Measurements from ENCODE around the gene OR11A1. TPM values are rescaled to one million over a fixed set of nuclear protein-coding genes. Genes with fewer than 3 reads are reported as not detected.

Gene OR11A1
- polyA plus RNA-seq, 1 of the 3 experiments (the other 2 are of a cell fraction), result not detected

DNA sequence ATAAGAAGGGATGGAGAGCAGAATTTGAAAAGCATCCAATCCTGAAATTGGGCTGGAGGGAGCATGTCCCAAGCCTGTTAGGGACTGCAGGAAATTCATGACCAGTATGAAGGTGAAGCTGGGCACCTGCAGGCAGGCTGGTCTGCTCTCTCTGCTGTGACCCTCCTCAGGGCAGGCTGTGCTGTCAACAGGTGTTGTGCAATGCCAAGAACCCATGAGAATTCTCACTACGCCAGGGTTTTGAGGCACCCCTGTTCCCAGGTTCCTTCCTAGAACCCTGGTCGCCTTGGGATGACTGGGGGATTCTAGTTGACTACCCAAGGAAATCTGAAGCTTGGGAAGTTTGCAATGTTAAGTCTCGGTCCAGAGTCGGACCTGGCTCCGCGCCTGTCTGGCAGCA lies 44.2 kb upstream of the OR11A1 start:
- WGBS (ENCODE audit: low lambda C conversion rate), result 3% methylated on average over 6 of the region's 6 CpGs
- Histone ChIP-seq H3K27me3 (ENCODE audit: insufficient read depth) (peaks cover 41% of the 10 kb centered on the region), H3K36me3 (replicated peaks in 1 of 2; ENCODE audit: control insufficient read depth in 1 of 2, insufficient read depth in 2 of 2, low read length in 1 of 2) (no peaks in the 10 kb centered on the region), H3F3A (replicated peaks; ENCODE audit: insufficient read depth) (no peaks in the 10 kb centered on the region), H3K27ac (ENCODE audit: low read depth in 2 of 2, low read length in 1 of 2) (no peak overlapping the region), H3K4me2 (no peak overlapping the region), H2AFZ (ENCODE audit: low read depth) (no peak overlapping the region), H3K79me2 (ENCODE audit: insufficient read depth) (no peaks in the 10 kb centered on the region), H3K9ac (no peak overlapping the region), H3K9me3 (no peaks in the 10 kb centered on the region), H3K4me3 (ENCODE audit: low read depth in 2 of 2, low read length in 1 of 2) (no peak overlapping the region), H4K20me1 (ENCODE audit: insufficient read depth) (no peaks in the 10 kb centered on the region), H3K9me2 (no peaks in the 10 kb centered on the region), H3K4me1 (ENCODE audit: control insufficient read depth in 1 of 2, insufficient read depth in 2 of 2, low read depth in 1 of 2, low read length in 1 of 2) (0 out of 4 replicates have a peak, but pooled peaks cover 0 to 7% of the 10 kb centered on the region in 2 experiments)
- TF ChIP-seq FOXJ3 (CRISPR knock-in tag; IDR thresholded peaks at IDR 0.05) (no peak), CHD2 (IDR thresholded peaks at IDR 0.05; ENCODE audit: low read length, partially characterized antibody) (no peak), SIN3A (IDR thresholded peaks at IDR 0.05; ENCODE audit: borderline replicate concordance, low read depth, low read length) (no peak), MXI1 (IDR thresholded peaks at IDR 0.05; ENCODE audit: low read depth, low read length) (no peak), GABPA (IDR thresholded peaks at IDR 0.05; ENCODE audit: low read depth) (no peak), TCF12 (IDR thresholded peaks at IDR 0.05) (no peak)
- TF ChIP-seq, protein P1, sequence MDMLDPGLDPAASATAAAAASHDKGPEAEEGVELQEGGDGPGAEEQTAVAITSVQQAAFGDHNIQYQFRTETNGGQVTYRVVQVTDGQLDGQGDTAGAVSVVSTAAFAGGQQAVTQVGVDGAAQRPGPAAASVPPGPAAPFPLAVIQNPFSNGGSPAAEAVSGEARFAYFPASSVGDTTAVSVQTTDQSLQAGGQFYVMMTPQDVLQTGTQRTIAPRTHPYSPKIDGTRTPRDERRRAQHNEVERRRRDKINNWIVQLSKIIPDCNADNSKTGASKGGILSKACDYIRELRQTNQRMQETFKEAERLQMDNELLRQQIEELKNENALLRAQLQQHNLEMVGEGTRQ (IDR thresholded peaks at IDR 0.05; ENCODE audit: borderline replicate concordance, low read depth, low read length), result no peak
- TF ChIP-seq, protein P2, sequence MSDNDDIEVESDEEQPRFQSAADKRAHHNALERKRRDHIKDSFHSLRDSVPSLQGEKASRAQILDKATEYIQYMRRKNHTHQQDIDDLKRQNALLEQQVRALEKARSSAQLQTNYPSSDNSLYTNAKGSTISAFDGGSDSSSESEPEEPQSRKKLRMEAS (IDR thresholded peaks at IDR 0.05; ENCODE audit: low read depth), result no peak
- TF ChIP-seq, protein P3, sequence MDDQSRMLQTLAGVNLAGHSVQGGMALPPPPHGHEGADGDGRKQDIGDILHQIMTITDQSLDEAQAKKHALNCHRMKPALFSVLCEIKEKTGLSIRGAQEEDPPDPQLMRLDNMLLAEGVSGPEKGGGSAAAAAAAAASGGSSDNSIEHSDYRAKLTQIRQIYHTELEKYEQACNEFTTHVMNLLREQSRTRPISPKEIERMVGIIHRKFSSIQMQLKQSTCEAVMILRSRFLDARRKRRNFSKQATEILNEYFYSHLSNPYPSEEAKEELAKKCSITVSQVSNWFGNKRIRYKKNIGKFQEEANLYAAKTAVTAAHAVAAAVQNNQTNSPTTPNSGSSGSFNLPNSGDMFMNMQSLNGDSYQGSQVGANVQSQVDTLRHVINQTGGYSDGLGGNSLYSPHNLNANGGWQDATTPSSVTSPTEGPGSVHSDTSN (IDR thresholded peaks at IDR 0.05), result no peak
- POLR2A ChIA-PET, result no interaction called here
- DNase-seq, result no peak
- CTCF ChIA-PET, result no interaction called here

DNA sequence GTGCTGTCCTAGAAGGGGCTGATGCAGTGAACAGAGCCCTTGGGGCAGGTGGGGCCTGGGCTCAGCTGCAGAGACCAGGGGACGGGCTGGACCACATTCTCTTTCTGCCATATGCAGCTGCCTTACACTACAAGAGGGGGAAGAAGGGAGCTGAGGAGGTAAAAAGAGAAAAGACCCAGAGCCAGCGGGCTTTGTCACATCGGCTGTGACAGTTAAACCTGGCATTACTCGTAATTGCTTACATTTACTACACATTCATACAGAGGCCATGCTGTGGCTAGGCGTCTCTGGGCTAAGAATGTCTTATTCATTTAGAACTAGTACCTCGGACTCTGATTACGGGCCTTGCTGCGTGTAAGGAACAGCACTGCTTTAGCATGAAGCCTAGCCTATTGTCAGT lies 43.7 kb upstream of the OR11A1 start:
- H3K36me3 ChIP-seq (replicated peaks in 1 of 2; ENCODE audit: control insufficient read depth in 1 of 2, insufficient read depth in 2 of 2, low read length in 1 of 2), result no peaks in the 10 kb centered on the region
- ChIA-PET POLR2A (no interaction called here), CTCF (no interaction called here)
- no peaks in the 10 kb centered on the region for H4K20me1 ChIP-seq (ENCODE audit: insufficient read depth)
- H3K79me2 ChIP-seq (ENCODE audit: insufficient read depth), result no peaks in the 10 kb centered on the region
- H3F3A ChIP-seq (replicated peaks; ENCODE audit: insufficient read depth), result no peaks in the 10 kb centered on the region
- H3K4me1 ChIP-seq (ENCODE audit: control insufficient read depth in 1 of 2, insufficient read depth in 2 of 2, low read depth in 1 of 2, low read length in 1 of 2), result 0 out of 4 replicates have a peak, but pooled peaks cover 0 to 7% of the 10 kb centered on the region in 2 experiments
- no peaks in the 10 kb centered on the region for H3K9me3 ChIP-seq
- no peak overlapping the region for H3K9ac ChIP-seq
- H3K27me3 ChIP-seq (ENCODE audit: insufficient read depth), result peaks cover 41% of the 10 kb centered on the region; the same call in 1 of the 2 replicates
- H3K4me2 ChIP-seq, result no peak overlapping the region
- WGBS (ENCODE audit: low lambda C conversion rate), result 5% methylated on average over 8 of the region's 8 CpGs
- no peak overlapping the region for H3K27ac ChIP-seq (ENCODE audit: low read depth in 2 of 2, low read length in 1 of 2)
- DNase-seq, result no peak
- no peak for TF ChIP-seq GATA2 (CRISPR knock-in tag; IDR thresholded peaks at IDR 0.05)
- no peak for TF ChIP-seq SIN3A (IDR thresholded peaks at IDR 0.05; ENCODE audit: borderline replicate concordance, low read depth, low read length)
- TF ChIP-seq FOSL2 (IDR thresholded peaks at IDR 0.05; ENCODE audit: borderline replicate concordance, low read depth), result no peak
- TF ChIP-seq, protein P1 (IDR thresholded peaks at IDR 0.05; ENCODE audit: borderline replicate concordance, low read depth, low read length), result no peak
- no peak for TF ChIP-seq YY1 (IDR thresholded peaks at IDR 0.05; ENCODE audit: low read depth)
- no peak for TF ChIP-seq FOXJ3 (CRISPR knock-in tag; IDR thresholded peaks at IDR 0.05)
- TF ChIP-seq, protein P4, sequence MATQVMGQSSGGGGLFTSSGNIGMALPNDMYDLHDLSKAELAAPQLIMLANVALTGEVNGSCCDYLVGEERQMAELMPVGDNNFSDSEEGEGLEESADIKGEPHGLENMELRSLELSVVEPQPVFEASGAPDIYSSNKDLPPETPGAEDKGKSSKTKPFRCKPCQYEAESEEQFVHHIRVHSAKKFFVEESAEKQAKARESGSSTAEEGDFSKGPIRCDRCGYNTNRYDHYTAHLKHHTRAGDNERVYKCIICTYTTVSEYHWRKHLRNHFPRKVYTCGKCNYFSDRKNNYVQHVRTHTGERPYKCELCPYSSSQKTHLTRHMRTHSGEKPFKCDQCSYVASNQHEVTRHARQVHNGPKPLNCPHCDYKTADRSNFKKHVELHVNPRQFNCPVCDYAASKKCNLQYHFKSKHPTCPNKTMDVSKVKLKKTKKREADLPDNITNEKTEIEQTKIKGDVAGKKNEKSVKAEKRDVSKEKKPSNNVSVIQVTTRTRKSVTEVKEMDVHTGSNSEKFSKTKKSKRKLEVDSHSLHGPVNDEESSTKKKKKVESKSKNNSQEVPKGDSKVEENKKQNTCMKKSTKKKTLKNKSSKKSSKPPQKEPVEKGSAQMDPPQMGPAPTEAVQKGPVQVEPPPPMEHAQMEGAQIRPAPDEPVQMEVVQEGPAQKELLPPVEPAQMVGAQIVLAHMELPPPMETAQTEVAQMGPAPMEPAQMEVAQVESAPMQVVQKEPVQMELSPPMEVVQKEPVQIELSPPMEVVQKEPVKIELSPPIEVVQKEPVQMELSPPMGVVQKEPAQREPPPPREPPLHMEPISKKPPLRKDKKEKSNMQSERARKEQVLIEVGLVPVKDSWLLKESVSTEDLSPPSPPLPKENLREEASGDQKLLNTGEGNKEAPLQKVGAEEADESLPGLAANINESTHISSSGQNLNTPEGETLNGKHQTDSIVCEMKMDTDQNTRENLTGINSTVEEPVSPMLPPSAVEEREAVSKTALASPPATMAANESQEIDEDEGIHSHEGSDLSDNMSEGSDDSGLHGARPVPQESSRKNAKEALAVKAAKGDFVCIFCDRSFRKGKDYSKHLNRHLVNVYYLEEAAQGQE (IDR thresholded peaks at IDR 0.05; ENCODE audit: low read depth, low read length), result no peak
- TF ChIP-seq ELF1 (IDR thresholded peaks at IDR 0.05), result no peak
- TF ChIP-seq JUND (IDR thresholded peaks at IDR 0.05), result no peak
- no peak for TF ChIP-seq TAF1 (IDR thresholded peaks at IDR 0.05; ENCODE audit: borderline replicate concordance, low read depth, low read length)
- TF ChIP-seq, protein P2 (IDR thresholded peaks at IDR 0.05; ENCODE audit: low read depth), result no peak
- TF ChIP-seq, protein P5, sequence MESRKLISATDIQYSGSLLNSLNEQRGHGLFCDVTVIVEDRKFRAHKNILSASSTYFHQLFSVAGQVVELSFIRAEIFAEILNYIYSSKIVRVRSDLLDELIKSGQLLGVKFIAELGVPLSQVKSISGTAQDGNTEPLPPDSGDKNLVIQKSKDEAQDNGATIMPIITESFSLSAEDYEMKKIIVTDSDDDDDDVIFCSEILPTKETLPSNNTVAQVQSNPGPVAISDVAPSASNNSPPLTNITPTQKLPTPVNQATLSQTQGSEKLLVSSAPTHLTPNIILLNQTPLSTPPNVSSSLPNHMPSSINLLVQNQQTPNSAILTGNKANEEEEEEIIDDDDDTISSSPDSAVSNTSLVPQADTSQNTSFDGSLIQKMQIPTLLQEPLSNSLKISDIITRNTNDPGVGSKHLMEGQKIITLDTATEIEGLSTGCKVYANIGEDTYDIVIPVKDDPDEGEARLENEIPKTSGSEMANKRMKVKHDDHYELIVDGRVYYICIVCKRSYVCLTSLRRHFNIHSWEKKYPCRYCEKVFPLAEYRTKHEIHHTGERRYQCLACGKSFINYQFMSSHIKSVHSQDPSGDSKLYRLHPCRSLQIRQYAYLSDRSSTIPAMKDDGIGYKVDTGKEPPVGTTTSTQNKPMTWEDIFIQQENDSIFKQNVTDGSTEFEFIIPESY (IDR thresholded peaks at IDR 0.05; ENCODE audit: borderline replicate concordance, low read depth), result no peak
- TF ChIP-seq TEAD4 (IDR thresholded peaks at IDR 0.05; ENCODE audit: borderline replicate concordance, insufficient read depth), result no peak
- no peak for TF ChIP-seq TCF12 (IDR thresholded peaks at IDR 0.05)
- H3K9me2 ChIP-seq, result no peaks in the 10 kb centered on the region
- no peak overlapping the region for H3K4me3 ChIP-seq (ENCODE audit: low read depth in 2 of 2, low read length in 1 of 2)
- H2AFZ ChIP-seq (ENCODE audit: low read depth), result no peak overlapping the region

All from SK-N-SH (cell line).